NT2/D1 (cell line): ENCODE results near the gene SNX2.

Source experiments
- DNase-seq: peaks from one replicate; pipeline ENCODE4 v3.0.0-alpha.2; 2011; ENCODE audit warnings: low read depth, low spot score
- H3K27me3 ChIP-seq: 2 replicates; pipeline ENCODE4 v1.6.0; 2011; ENCODE audit warnings: mild to moderate bottlenecking; ENCODE audit not compliant: insufficient read length, insufficient read depth
- H3K36me3 ChIP-seq: 2 replicates; pipeline ENCODE4 v1.6.1; 2011; ENCODE audit warnings: mild to moderate bottlenecking, low read length, mixed read lengths; ENCODE audit not compliant: insufficient read depth, insufficient read length
- H3K4me1 ChIP-seq: 2 replicates; pipeline ENCODE4 v1.5.1; 2011; ENCODE audit not compliant: insufficient read depth, insufficient read length
- H3K4me3 ChIP-seq: 2 replicates; pipeline ENCODE4 v1.5.1; 2011; ENCODE audit warnings: low read depth; ENCODE audit not compliant: insufficient read length
- H3K9ac ChIP-seq: 2 replicates; pipeline ENCODE4 v1.6.0; 2011; ENCODE audit warnings: low read depth; ENCODE audit not compliant: insufficient read length
- H3K9me3 ChIP-seq: 2 replicates; pipeline ENCODE4 v1.5.1; 2011; ENCODE audit warnings: mild to moderate bottlenecking, low read length; ENCODE audit not compliant: insufficient read depth
- SUZ12 ChIP-seq: IDR thresholded peaks from 2 replicates; pipeline ENCODE4 v1.6.1; 2011; ENCODE audit not compliant: insufficient read length, insufficient read depth; ENCODE audit errors: extremely low read depth
- YY1 ChIP-seq: IDR thresholded peaks from 2 replicates; pipeline ENCODE4 v1.6.1; 2011; ENCODE audit not compliant: insufficient read length, insufficient read depth
- ZNF274 ChIP-seq: IDR thresholded peaks from 2 replicates; pipeline ENCODE4 v1.6.1; 2011; ENCODE audit warnings: mild to moderate bottlenecking, low read depth, low read length

The SNX2 gene

GRCh38 chr5:122772446-122772845 lies 2.4 kb upstream of the SNX2 start:
- no peaks in the 10 kb centered on the region for H3K4me1 ChIP-seq
- no peak for DNase-seq

GRCh38 chr5:122773619-122774018 lies 1.3 kb upstream of the SNX2 start:
- no peak for DNase-seq
- Histone ChIP-seq H3K27me3 (no peaks in the 10 kb centered on the region), H3K4me3 (no peak overlapping the region), H3K36me3 (no peaks in the 10 kb centered on the region), H3K9ac (no peak overlapping the region), H3K9me3 (no peaks in the 10 kb centered on the region), H3K4me1 (no peaks in the 10 kb centered on the region)
- TF ChIP-seq ZNF274 (no peak), YY1 (no peak), SUZ12 (no peak)

More at GRCh38 chr5:122772446-122772845, 2.4 kb upstream of the SNX2 start:
- Histone ChIP-seq H3K9ac (no peak overlapping the region), H3K36me3 (no peaks in the 10 kb centered on the region), H3K27me3 (no peaks in the 10 kb centered on the region), H3K9me3 (no peaks in the 10 kb centered on the region), H3K4me3 (no peak overlapping the region)
- TF ChIP-seq YY1 (no peak), SUZ12 (no peak), ZNF274 (no peak)

GRCh38 chr5:122774519-122774860 lies 390 bp upstream of the SNX2 start:
- Histone ChIP-seq H3K9ac (no peak overlapping the region), H3K4me1 (no peaks in the 10 kb centered on the region), H3K4me3 (peak overlapping the region; percentile 19), H3K27me3 (no peaks in the 10 kb centered on the region), H3K9me3 (no peaks in the 10 kb centered on the region), H3K36me3 (no peaks in the 10 kb centered on the region)
- TF ChIP-seq YY1: no peak
- no peak for TF ChIP-seq SUZ12
- no peak for TF ChIP-seq ZNF274
- DNase-seq: no peak

- no peak for TF ChIP-seq YY1
- TF ChIP-seq SUZ12: no peak
- no peak for TF ChIP-seq ZNF274
- DNase-seq: peak; percentile 6
- Histone ChIP-seq H3K27me3 (no peaks in the 10 kb centered on the region), H3K9me3 (no peaks in the 10 kb centered on the region), H3K9ac (peak overlapping the region; percentile 95), H3K4me1 (no peaks in the 10 kb centered on the region), H3K36me3 (no peaks in the 10 kb centered on the region), H3K4me3 (peak overlapping the region; percentile 96)
These were observed 966 bp downstream of the SNX2 start for GRCh38 chr5:122775550-122776542.

GRCh38 chr5:122778157-122778556 lies 3.3 kb downstream of the SNX2 start:
- no peak for DNase-seq
- Histone ChIP-seq H3K9ac (no peak overlapping the region), H3K4me1 (no peaks in the 10 kb centered on the region), H3K9me3 (no peaks in the 10 kb centered on the region), H3K4me3 (no peak overlapping the region), H3K36me3 (no peaks in the 10 kb centered on the region), H3K27me3 (no peaks in the 10 kb centered on the region)
- TF ChIP-seq YY1 (no peak), SUZ12 (no peak), ZNF274 (no peak)

- H3K9me3 ChIP-seq: no peaks in the 10 kb centered on the region
- no peak for TF ChIP-seq SUZ12
- no peak for TF ChIP-seq ZNF274
- TF ChIP-seq YY1: no peak
- no peaks in the 10 kb centered on the region for H3K4me1 ChIP-seq
- no peaks in the 10 kb centered on the region for H3K36me3 ChIP-seq
- H3K4me3 ChIP-seq: no peak overlapping the region
- no peaks in the 10 kb centered on the region for H3K27me3 ChIP-seq
- no peak overlapping the region for H3K9ac ChIP-seq
- DNase-seq: no peak
These were observed 4.6 kb downstream of the SNX2 start for GRCh38 chr5:122779451-122779850.

GRCh38 chr5:122780296-122780695 lies 5.4 kb downstream of the SNX2 start:
- H3K9me3 ChIP-seq: 0 out of 2 replicates have a peak, but pooled peaks cover 3% of the 10 kb centered on the region
- no peak for DNase-seq
- no peaks in the 10 kb centered on the region for H3K4me1 ChIP-seq
- no peaks in the 10 kb centered on the region for H3K27me3 ChIP-seq
- H3K4me3 ChIP-seq: no peak overlapping the region
- no peak overlapping the region for H3K9ac ChIP-seq
- H3K36me3 ChIP-seq: no peaks in the 10 kb centered on the region
- no peak for TF ChIP-seq YY1
- TF ChIP-seq ZNF274: no peak
- no peak for TF ChIP-seq SUZ12
